ENCODE data around the gene MED27. TPM values are rescaled to one million over a fixed set of nuclear protein-coding genes. Genes with fewer than 3 reads are reported as not detected.
"Not testable (repeated sequence)": the region's sequence is repeated elsewhere in the genome, so short reads cannot be mapped to it uniquely, and the experiment has no call there.

Gene MED27
- total RNA-seq, 1 donor from 2014 or later: 27.3 TPM

GRCh38 chr9:132020272-132020671 is 59.4 kb downstream of the MED27 start:
- intact Hi-C loops (cut with micrococcal nuclease): no loop called here

DNA sequence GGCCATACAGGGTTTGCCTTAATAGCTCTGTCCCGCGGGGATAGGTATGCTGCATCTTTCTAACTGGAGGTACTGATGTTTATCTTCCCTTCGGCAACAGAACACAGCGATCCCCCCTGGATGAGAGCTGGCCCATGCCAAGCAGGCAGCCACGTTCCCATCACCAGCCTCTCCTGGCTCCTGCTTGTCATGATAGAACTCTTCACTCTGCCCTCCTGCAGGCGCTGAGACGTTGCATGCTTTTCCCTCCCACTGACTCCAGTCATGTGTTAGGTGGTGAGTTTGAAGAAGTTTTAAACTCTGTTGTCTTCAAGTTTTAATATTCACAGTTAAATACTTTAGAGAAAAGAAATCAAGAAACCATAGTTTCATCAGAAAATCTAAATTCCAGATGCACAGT is 60.0 kb downstream of the MED27 start:
- intact Hi-C loops (cut with micrococcal nuclease): no loop called here

GRCh38 chr9:132018957-132019405 is 60.7 kb downstream of the MED27 start:
- intact Hi-C loops (cut with micrococcal nuclease): no loop called here

DNA sequence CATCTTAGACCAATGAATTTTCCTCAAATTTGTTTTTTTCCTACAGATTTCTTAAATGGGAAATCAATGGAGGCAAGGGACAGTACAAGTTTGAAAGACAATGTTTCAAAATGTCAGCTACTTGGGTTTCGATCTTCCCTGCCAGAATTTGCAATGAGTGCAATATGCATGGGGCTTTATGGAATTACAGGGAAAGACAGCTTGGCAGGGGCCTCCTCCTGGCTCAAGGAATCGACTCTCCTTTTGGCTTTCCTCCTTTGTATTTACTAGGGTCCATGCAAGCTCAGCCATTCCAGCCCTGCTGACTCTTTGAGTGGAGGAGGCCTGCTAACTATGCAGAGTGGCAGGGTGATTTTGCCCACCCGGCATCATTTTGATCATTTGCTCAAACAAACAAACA is 63.2 kb downstream of the MED27 start:
- intact Hi-C loops (cut with micrococcal nuclease): no loop called here

DNA sequence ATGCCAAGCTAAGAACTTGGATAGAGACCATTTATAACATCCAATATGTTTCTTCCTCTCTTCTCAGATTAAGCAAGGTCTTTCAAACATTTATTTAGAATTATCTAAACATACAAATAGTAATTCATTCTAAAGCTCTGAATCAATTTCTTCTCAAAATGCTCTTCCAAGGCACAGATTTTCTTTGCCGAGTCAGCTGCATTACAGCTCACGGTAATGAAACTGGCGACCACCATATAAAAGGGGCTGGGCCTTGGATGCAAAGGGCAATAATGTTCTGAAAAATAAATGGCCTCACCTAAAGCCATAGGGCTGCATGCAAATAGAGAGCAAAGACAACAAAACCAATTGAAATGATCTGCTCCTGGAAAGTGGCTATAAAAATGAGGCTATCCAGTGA is 63.8 kb downstream of the MED27 start:
- intact Hi-C loops (cut with micrococcal nuclease): no loop called here

DNA sequence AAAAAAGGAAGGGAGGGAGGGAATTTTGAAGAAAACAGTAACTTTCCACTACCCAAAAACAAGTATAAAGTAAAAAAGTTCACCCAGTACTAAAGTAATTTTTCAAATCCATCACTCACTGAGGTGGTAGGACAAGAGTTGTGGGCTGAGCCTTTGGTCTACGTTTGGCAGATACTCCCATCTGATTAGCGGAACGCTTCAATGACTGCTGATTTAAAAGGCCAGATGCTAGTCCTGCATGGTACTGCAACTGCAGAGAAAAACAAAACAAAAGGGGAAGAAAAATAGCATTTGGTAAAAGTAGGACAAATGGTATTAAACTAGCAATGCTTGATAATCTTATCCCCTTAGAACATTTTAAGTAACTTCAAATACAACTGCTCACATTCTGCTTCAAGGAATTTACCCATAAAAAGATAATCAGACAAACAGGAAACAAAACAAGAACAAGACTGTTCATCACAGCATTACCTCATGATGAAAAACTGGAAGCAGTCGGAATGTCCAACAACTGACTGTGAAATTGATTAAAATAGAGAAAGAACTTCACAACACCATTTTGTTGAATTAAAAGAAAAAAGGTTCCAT is 65.4 kb downstream of the MED27 start:
- intact Hi-C loops (cut with micrococcal nuclease): no loop called here

DNA sequence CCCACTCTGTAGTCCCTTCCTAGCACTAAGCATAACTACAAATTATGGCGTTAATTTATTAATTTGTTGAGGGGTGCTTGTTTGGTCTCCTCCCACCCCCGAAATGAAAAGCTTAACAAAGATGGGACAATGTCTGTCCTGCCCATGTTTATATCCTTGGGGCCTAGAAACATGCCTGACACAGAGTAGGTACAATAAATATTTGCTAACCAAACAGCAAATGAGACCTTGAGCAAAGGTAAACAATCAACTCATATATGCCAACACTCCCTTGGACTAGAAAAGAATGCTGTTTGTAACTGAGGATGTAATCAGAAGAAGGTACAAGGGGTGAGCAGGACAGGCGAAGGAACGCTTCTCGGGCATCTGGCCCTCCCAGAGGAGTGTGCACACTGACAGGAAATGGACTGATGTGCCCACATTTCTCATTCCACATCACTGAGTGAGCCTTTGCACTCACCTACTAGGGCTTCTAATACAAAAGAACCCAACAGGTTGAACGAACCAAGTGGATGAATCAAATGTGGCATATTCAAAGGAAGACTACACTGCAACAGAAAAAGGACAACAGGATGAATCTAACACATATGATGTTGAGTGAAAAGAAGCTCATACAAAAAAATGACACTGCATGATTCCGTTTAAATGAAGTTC is 66.8 kb downstream of the MED27 start:
- intact Hi-C loops (cut with micrococcal nuclease): no loop called here

GRCh38 chr9:132011896-132012295 is 67.8 kb downstream of the MED27 start:
- intact Hi-C loops (cut with micrococcal nuclease): no loop called here

DNA sequence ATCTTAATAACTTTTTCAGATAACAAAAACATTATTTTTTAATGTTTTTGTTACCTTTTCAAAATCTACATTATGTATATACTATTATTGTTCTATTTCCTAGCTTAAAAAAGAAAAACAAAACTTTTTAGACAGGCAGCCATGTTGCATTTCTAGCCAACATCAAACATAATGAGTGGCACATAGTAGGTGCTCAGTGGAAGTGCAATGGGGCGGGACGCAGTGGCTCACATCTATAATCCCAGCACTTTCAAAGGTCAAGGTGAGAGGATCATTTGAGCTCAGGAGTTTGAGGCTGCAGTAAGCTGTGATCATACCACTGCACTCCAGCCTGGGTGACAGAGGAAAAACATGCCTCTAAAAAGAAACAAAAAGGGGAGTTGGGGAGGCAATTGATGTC is 68.4 kb downstream of the MED27 start:
- intact Hi-C loops (cut with micrococcal nuclease): no loop called here

DNA sequence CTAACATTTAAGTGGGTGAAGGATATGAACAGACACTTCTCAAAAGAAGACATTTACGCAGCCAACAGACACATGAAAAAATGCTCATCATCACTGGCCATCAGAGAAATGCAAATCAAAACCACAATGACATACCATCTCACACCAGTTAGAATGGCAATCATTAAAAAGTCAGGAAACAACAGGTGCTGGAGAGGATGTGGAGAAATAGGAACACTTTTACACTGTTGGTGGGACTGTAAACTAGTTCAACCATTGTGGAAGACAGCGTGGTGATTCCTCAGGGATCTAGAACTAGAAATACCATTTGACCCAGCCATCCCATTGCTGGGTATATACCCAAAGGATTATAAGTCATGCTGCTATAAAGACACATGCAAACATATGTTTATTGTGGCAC is 69.5 kb downstream of the MED27 start:
- intact Hi-C loops (cut with micrococcal nuclease): not testable (repeated sequence)

DNA sequence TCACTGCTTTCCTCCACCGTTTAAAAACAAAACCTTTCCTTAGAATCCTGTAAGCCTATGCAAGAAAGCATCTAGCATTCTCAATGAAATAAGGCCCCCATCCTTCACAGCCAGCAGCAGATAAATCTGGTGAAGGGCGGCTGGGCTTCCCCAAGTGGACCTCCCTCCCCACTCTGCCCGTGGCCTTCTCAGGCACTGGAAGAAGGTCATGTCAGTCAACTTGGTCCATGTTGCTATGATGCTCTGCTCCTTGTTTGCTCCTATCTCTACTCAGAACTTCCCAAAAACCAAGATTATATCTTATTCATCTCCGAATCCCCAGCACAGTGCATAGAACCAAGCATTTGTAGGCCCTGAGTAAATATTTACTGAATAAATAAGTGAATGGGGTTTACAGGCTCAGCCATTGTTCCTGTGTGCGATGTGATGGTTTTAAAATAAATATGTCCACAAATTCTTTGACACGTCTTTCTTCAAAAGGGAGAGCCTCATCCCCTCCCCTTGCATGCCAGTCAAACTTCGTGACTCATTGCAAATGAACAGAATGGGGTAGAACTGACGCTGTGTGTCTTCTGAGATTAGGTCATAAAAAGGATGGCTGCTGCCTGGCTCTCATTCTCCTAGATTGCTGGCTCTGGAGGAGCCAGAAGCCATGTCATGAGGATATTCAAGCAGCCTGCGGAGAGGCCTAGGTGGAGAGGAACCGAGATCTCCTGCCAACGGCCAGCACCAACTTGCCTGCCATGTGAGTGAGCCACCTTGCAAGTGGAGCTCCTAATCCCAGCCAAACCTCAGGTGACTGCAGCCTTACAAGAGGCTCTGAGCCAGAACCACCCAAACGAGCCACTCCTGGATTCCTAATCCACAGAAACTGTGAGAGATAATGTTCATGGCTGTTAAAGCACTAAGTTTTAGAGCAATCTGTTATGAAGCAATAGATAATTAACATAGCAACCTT is 70.5 kb downstream of the MED27 start:
- intact Hi-C loops (cut with micrococcal nuclease): no loop called here

DNA sequence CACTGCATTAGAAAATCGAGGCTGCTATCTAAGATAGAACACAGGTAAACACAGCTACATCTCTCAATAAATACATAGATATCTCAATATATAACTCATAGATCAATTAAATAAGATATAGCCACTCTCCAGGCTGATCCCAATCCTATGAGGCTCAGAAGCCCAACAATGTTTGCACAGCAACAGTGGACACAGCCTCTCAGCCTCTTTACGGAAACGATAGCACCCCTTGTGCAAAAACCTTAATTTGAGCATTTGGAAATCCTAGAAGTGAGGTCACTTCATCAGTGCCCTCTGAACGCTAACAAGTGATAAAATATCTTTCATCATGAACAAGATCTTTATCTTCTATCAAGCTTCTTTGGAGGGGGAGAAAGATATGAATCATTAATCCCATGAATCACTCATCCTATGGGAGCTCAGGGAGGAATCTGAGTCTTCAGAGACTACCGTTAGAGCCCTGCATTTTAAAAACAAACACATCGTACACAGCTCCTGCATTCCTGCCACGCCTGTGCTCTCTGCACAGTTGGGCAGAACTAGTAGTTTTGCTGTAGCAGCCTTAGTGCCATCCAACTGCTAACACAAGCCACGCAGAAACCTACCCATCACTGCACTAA is 71.4 kb downstream of the MED27 start:
- intact Hi-C loops (cut with micrococcal nuclease): no loop called here

DNA sequence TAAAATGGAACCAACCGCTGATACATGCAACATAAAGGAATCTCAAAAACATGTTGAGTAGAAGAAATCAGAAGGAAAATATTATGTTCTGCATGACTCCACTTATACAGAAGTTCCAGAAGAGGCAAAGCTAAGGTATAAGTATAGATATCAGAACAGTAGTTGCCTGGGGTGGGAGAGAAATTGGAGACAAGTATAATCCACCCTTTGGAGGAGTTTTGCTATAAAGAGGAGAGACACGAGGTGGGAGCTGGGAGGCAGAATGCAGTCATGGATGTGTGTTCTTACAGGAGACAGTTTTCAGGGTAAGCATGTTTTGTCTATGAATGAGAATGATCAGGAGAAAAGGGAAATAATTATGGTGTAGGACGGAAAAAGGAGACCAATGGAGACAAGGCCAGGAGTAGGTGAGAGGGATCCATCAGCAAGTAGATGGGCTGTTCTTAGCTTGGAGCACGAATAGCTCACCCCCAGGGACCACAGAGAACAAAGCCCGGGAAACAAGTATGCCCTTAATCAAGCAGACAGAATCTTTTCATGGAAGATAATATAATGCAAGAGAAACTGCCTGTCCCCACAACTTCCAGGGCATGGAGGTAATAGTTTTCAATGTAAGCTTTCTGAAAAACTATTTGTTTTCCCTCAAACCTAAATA is 72.2 kb downstream of the MED27 start:
- intact Hi-C loops (cut with micrococcal nuclease): no loop called here

GRCh38 chr9:132006677-132007370 is 72.8 kb downstream of the MED27 start:
- intact Hi-C loops (cut with micrococcal nuclease): no loop called here

- intact Hi-C loops (cut with micrococcal nuclease): no loop called here
Observed at GRCh38 chr9:132005899-132006298, 73.8 kb downstream of the MED27 start.

DNA sequence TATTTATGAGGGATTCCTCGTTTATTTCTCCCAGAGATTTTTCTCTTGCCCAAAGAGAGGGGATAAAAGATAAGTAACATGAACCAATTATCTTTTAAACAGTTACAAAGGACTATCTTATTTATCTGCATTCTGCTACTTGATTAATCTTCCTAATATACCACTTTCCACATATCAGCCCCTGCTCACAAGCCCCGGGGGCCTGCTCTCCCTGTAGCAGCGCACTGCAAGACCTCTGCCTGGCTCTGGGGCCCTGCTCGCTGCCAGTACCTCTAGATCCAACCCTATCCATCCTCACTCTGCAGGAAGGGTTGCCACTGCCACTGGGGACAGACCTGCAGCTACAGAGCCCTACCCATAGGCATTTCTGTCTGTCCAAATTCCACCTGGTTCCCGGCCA is 75.3 kb downstream of the MED27 start:
- intact Hi-C loops (cut with micrococcal nuclease): no loop called here

- intact Hi-C loops (cut with micrococcal nuclease): no loop called here
Observed at GRCh38 chr9:132003896-132004295, 75.8 kb downstream of the MED27 start.

DNA sequence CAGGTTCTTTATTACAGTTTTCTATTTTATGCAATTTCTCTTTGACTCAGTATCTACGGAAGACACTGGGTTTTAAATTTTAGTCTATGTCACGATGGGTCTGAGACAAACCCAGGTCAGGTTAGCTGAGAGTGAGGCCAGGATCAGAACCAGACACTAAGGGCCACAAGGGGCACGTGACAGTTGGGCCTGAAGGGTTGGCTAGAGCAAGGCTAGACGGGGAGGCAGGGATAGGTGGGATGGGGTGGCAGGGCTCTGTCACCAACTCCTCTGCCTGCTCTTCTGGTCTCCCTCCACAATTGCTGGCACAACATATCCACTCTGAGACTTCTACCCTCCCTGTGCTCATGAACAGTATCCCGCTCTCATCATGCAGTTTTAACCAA is 76.4 kb downstream of the MED27 start:
- intact Hi-C loops (cut with micrococcal nuclease): no loop called here

- intact Hi-C loops (cut with micrococcal nuclease): no loop called here
Observed at GRCh38 chr9:132002643-132003318, 76.9 kb downstream of the MED27 start.

DNA sequence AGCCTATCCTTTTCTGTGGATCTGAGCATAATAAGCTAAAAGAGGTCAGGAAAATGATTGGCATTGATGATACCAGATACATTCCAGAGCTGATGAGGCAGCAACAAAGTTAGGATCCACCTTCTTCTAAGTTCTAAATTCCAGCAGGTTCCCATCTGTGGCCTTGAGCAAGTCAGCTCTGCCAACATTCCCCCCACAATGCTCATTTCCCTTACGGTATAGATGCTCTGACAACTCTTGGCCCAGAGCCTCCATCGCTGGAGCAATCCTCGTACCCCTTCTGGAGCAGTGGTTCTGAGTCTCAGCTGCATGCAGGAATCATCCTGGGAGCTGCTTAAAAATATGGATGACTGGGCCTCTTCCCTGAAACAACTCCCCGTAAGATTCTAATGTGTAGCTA is 78.1 kb downstream of the MED27 start:
- intact Hi-C loops (cut with micrococcal nuclease): no loop called here

Data from T-helper 2 cell treated with Interferon-gamma antibody and Interleukin-4, amounts not matched to agents 100 ng/mL and 5 ng/mL, for 36 hours (primary cell).